Large intestine (tissue), 12 donors: Measurements from ENCODE around the gene MYOT. TPM values are rescaled to one million over a fixed set of nuclear protein-coding genes. Genes with fewer than 3 reads are reported as not detected.

Experiments
- DNase-seq, 2 donors: peaks; one replicate each; pipeline versions ENCODE4 v3.0.0 to v3.0.0-alpha.2; 2013
- H3K27ac ChIP-seq: one replicate; pipeline ENCODE4 v1.5.1; 2013; ENCODE audit warnings: low read length
- H3K27me3 ChIP-seq: 2 replicates; pipeline ENCODE4 v1.6.1; 2013; ENCODE audit warnings: low read length; ENCODE audit not compliant: control insufficient read depth, insufficient read depth
- H3K36me3 ChIP-seq: 2 replicates; pipeline ENCODE4 v1.6.1; 2013; ENCODE audit warnings: low read length; ENCODE audit not compliant: control insufficient read depth, insufficient read depth
- H3K4me1 ChIP-seq: one replicate; pipeline ENCODE4 v1.6.1; 2013; ENCODE audit warnings: low read length; ENCODE audit not compliant: control insufficient read depth, insufficient read depth
- H3K4me3 ChIP-seq: one replicate; pipeline ENCODE4 v1.5.1; 2013; ENCODE audit warnings: low read length
- H3K9me3 ChIP-seq: one replicate; pipeline ENCODE4 v1.6.1; 2013; ENCODE audit warnings: mild to moderate bottlenecking, low read depth, low read length, moderate library complexity; ENCODE audit not compliant: control insufficient read depth
- WGBS: methylation state at CpG from one replicate; pipeline ENCODE4 v1.1.5; 2013; ENCODE audit warnings: low lambda C conversion rate; ENCODE audit not compliant: insufficient coverage; 5-methylcytosine and 5-hydroxymethylcytosine counted together
- long read RNA-seq, 11 donors: transcript quantifications; one replicate each; lab custom pipeline, GENCODE V29; 2026
- polyA plus RNA-seq: library from polyadenylated mRNA; unstranded; fragments of 120-200 nt; gene quantifications from one replicate; pipeline ENCODE4 v1.2.1, GENCODE V29; 2013

Gene MYOT
- polyA plus RNA-seq: 2.2 TPM
- long read RNA-seq, donor 1, partial matches to known transcripts: 0 of 1 reads
- long read RNA-seq, donor 1, other reads (novel, unspliced or antisense): 0 of 1 reads
- long read RNA-seq, donor 2, partial matches to known transcripts: 0 of 1 reads
- long read RNA-seq, donor 2, other reads (novel, unspliced or antisense): 0 of 1 reads
- long read RNA-seq, donor 3, partial matches to known transcripts: 0 of 2 reads
- long read RNA-seq, donor 3, other reads (novel, unspliced or antisense): 0 of 2 reads
- long read RNA-seq, donor 4, partial matches to known transcripts: 0 of 1 reads
- long read RNA-seq, donor 4, other reads (novel, unspliced or antisense): 0 of 1 reads
- long read RNA-seq, donor 5: 0 reads
- long read RNA-seq, donor 6, partial matches to known transcripts: 0 of 2 reads
- long read RNA-seq, donor 6, other reads (novel, unspliced or antisense): 0 of 2 reads
- long read RNA-seq, donor 7: 0 reads
- long read RNA-seq, donor 8, partial matches to known transcripts: 0 of 1 reads
- long read RNA-seq, donor 8, other reads (novel, unspliced or antisense): 0 of 1 reads
- long read RNA-seq, donor 9: 0 reads
- long read RNA-seq, donor 10: 0 reads
- long read RNA-seq, donor 11, partial matches to known transcripts: 0 of 1 reads
- long read RNA-seq, donor 11, other reads (novel, unspliced or antisense): 0 of 1 reads

DNA sequence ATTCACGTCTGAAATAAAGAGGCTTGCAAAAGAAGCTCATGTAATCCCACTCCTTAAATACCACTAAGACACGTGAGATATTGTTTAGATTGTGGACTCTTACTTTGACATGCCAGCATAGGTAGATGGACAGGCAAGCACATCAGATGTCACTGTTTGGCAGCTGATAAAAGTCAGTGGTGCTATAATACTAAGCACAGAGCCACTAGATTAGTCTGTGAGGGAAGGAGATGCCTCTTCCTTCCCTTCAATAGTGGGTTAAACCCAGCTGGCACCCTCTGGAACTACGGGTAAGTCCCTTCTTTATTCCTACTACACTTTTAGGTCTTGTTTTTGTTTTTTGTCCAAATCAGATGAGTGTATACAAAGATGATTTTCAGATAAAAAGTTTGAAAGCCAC lies at the start of gene MYOT:
Gene MYOT, plus strand, starts transcription at position 197 of the 400 bp plus-strand sequence. CDS start 2,792 bp downstream, outside the sequence.
- H3K27ac ChIP-seq: no peak within 1 kb of the TSS
- 60% methylated on average over 1 of the region's 3 CpGs for WGBS
- H3K4me1 ChIP-seq: no peaks in the 10 kb centered on the region

DNA sequence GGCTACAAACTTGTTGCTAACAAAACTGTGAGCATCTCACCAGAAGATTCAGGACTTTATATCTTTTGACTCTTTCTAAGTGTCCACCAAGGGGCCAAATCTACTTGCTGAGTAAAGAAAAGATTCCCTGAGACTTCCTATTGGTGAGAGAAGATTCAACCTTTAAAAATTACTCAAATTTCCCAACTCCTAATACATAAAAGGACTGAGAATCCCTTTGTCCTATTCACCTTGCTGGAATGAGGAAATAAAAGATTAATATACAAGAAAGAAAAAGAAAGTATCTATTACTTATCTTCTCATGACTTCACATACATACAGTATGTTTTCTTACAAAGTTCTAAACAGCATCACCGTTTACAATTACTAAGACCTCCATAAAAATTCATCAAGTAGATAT lies 47.9 kb upstream of the MYOT start:
- Histone ChIP-seq H3K27ac (no peak overlapping the region), H3K36me3 (no peaks in the 10 kb centered on the region), H3K4me3 (no peak overlapping the region), H3K4me1 (no peaks in the 10 kb centered on the region), H3K27me3 (no peaks in the 10 kb centered on the region), H3K9me3 (no peaks in the 10 kb centered on the region)
- 100% methylated on average over 1 of the region's 1 CpG for WGBS
- no peak for DNase-seq

More for the DNA sequence above, at the start of gene MYOT:
- no peaks in the 10 kb centered on the region for H3K27me3 ChIP-seq
- DNase-seq: no peak
- H3K9me3 ChIP-seq: no peaks in the 10 kb centered on the region
- no peaks in the 10 kb centered on the region for H3K36me3 ChIP-seq
- no peak within 1 kb of the TSS for H3K4me3 ChIP-seq

GRCh38 chr5:137822158-137822764 lies 45.4 kb upstream of the MYOT start:
- Histone ChIP-seq H3K36me3 (no peaks in the 10 kb centered on the region), H3K9me3 (peaks cover 7% of the 10 kb centered on the region), H3K27me3 (no peaks in the 10 kb centered on the region), H3K4me1 (no peaks in the 10 kb centered on the region), H3K27ac (no peak overlapping the region), H3K4me3 (no peak overlapping the region)
- DNase-seq: peak; percentile 31 to 39
- WGBS: no CpG with 5 or more reads among the region's 6 CpGs

DNA sequence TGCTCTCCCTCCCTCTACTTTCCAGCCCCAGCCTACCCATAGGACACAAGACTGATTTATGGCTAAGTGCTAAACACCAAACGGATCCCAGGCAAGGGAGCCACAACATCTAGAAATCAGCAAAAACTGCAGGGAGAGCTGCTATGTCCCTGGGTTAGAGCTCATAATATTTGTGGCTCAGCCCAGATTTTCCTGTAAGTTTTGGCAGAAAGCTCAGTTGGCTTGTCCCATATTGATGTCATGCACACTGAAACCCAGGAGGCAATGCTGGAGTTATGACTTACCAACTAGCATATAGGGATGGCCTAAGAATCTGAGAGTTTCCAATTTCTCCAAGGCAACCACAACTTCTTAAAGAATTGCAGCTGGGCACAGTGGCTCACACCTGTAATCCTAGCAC lies 44.7 kb upstream of the MYOT start:
- no CpG with 5 or more reads among the region's 1 CpG for WGBS
- Histone ChIP-seq H3K36me3 (no peaks in the 10 kb centered on the region), H3K9me3 (peaks cover 7% of the 10 kb centered on the region), H3K4me1 (no peaks in the 10 kb centered on the region), H3K4me3 (no peak overlapping the region), H3K27me3 (no peaks in the 10 kb centered on the region), H3K27ac (no peak overlapping the region)
- no peak for DNase-seq

- Histone ChIP-seq H3K27me3 (no peaks in the 10 kb centered on the region), H3K4me1 (no peaks in the 10 kb centered on the region), H3K4me3 (no peak overlapping the region), H3K9me3 (peaks cover 7% of the 10 kb centered on the region), H3K36me3 (no peaks in the 10 kb centered on the region), H3K27ac (no peak overlapping the region)
- WGBS: 67% methylated on average over 1 of the region's 1 CpG
- DNase-seq: no peak
Measured at GRCh38 chr5:137825165-137825564, 42.5 kb upstream of the MYOT start.

DNA sequence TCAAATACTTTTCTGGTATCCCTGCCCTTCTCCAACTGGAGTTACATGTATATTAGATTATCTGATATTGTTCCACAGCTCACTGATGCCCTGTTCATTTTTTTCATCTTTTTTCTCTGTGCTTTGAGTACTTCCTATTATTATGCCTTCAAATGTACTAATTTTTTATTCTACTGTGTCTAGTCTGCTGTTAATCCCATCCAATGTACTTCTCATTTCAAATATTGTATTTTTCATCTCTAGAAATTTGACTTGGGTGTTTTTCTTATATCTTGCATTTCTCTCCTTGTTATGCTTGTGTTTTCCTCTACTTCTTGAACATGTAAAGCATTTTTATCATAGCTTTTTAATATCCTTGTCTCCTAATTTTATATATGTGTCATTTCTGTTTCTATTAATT lies 41.6 kb upstream of the MYOT start:
- H3K4me3 ChIP-seq: no peak overlapping the region
- no peak overlapping the region for H3K27ac ChIP-seq
- H3K4me1 ChIP-seq: no peaks in the 10 kb centered on the region
- no peaks in the 10 kb centered on the region for H3K27me3 ChIP-seq
- DNase-seq: no peak
- peaks cover 7% of the 10 kb centered on the region for H3K9me3 ChIP-seq
- no peaks in the 10 kb centered on the region for H3K36me3 ChIP-seq

DNA sequence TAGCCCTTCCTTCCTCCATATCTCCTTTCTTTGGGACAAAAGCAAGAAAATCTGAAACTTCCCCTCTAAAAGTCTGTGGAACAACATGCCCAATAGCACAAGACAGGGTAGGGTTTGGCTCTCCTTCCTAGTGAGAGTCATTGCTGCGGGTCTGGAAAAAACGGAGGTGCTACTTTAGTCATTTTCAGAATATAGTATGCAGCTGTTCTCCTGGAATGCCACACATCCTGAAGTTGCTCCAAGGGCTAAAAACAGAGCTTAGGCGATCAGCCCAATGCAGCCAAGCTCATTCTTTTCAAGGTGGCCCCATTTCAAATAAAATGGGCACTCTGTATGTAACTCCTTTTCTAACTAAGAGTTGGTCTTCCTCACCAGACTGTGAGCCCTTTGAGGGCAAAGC lies 39.5 kb upstream of the MYOT start:
- H3K4me1 ChIP-seq: no peaks in the 10 kb centered on the region
- DNase-seq: no peak
- H3K36me3 ChIP-seq: no peaks in the 10 kb centered on the region
- WGBS: no CpG with 5 or more reads among the region's 3 CpGs
- H3K27ac ChIP-seq: no peak overlapping the region
- peaks cover 7% of the 10 kb centered on the region for H3K9me3 ChIP-seq
- no peak overlapping the region for H3K4me3 ChIP-seq
- no peaks in the 10 kb centered on the region for H3K27me3 ChIP-seq

- DNase-seq: no peak
- Histone ChIP-seq H3K4me1 (no peaks in the 10 kb centered on the region), H3K36me3 (no peaks in the 10 kb centered on the region), H3K4me3 (no peak overlapping the region), H3K27me3 (no peaks in the 10 kb centered on the region), H3K9me3 (peaks cover 7% of the 10 kb centered on the region), H3K27ac (no peak overlapping the region)
- WGBS: 89% methylated on average over 1 of the region's 1 CpG
Measured at GRCh38 chr5:137828664-137829063, 39.0 kb upstream of the MYOT start.

DNA sequence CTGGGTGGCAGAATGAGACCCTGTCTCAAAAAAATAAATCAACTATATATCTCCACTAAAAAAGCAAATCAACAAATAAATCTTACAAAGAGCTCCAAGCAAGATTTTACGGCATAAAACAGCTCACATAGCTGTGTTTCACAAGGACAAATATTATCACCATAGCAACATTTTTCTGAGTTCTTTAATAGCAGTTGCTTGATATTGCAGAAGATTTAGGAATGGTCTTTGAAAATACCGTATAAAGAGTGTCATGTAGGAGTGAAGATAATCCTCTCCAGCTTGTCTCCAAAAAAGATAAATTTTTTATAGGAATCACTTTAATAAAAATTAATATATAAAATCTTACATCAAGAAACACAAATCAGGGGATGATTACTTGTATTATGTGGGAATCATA lies 36.6 kb upstream of the MYOT start:
- Histone ChIP-seq H3K27ac (no peak overlapping the region), H3K4me3 (no peak overlapping the region), H3K9me3 (peaks cover 7% of the 10 kb centered on the region), H3K36me3 (no peaks in the 10 kb centered on the region), H3K27me3 (no peaks in the 10 kb centered on the region), H3K4me1 (no peaks in the 10 kb centered on the region)
- no peak for DNase-seq
- WGBS: 84% methylated on average over 2 of the region's 2 CpGs

- Histone ChIP-seq H3K4me1 (no peaks in the 10 kb centered on the region), H3K27me3 (no peaks in the 10 kb centered on the region)
- 100% methylated on average over 1 of the region's 3 CpGs for WGBS
Measured at GRCh38 chr5:137831526-137831925, 36.1 kb upstream of the MYOT start.

More at GRCh38 chr5:137831526-137831925, 36.1 kb upstream of the MYOT start:
- peaks cover 2% of the 10 kb centered on the region for H3K9me3 ChIP-seq
- no peaks in the 10 kb centered on the region for H3K36me3 ChIP-seq
- no peak for DNase-seq
- no peak overlapping the region for H3K27ac ChIP-seq
- H3K4me3 ChIP-seq: no peak overlapping the region
